Stomach (tissue), 4 donors: ENCODE measurements around the gene AKR1B1.

ENCODE experiments used
- POLR2A ChIP-seq, 4 donors: fragments of 450-650 bp; IDR thresholded peaks; one replicate each; pipeline ENCODE4 v1.6.1; 2016; ENCODE audit warnings: antibody characterized with exemption in 4 of 4, control low read depth in 2 of 4, mild to moderate bottlenecking in 1 of 4, moderate library complexity in 1 of 4
- TF ChIP-seq, protein P1 (sequence below), 7 experiments: fragments of 450-650 bp in 4 of 7; fragments of 200-600 bp in 3 of 7; sonication (generic) in 3 of 7; IDR thresholded peaks; one replicate each; pipeline ENCODE4 v1.5.1; 2016 to 2019; ENCODE audit warnings: antibody characterized with exemption in 7 of 7, control low read depth in 2 of 7, mild to moderate bottlenecking in 1 of 7

DNA sequence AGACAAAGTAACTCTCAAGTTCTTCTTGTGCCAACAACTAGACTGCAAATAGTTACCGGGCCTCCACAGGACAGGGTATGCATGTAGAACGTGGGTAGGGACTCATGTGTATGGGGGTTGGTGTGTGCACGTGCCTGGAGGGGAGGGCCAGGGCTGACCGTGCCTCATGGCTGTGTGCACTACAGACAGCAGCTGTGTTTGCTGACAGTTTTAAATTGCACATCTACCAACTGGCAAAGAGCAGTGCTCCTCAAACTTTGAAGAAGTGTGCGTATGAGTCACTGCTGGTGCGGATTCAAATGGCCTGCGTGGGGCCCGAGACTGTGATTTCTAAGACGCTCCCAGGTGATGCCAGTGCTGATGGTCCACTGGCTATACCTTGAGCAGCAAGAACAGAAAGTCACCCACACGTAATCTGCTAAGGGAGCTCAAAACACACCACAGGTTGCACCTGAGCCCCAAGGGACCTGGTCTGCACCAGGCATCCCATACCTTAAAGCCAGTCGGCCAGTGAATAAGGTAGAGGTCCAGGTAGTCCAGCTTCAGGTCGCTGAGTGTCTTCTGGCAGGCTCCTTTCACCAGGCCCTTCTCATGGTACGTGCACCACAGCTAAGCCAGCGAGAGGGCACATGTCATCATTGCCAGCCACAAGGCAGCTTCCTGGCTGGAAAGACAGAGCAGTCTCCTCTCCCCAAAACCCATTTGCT is 8.5 kb downstream of the AKR1B1 start:
- TF ChIP-seq, protein P1, sequence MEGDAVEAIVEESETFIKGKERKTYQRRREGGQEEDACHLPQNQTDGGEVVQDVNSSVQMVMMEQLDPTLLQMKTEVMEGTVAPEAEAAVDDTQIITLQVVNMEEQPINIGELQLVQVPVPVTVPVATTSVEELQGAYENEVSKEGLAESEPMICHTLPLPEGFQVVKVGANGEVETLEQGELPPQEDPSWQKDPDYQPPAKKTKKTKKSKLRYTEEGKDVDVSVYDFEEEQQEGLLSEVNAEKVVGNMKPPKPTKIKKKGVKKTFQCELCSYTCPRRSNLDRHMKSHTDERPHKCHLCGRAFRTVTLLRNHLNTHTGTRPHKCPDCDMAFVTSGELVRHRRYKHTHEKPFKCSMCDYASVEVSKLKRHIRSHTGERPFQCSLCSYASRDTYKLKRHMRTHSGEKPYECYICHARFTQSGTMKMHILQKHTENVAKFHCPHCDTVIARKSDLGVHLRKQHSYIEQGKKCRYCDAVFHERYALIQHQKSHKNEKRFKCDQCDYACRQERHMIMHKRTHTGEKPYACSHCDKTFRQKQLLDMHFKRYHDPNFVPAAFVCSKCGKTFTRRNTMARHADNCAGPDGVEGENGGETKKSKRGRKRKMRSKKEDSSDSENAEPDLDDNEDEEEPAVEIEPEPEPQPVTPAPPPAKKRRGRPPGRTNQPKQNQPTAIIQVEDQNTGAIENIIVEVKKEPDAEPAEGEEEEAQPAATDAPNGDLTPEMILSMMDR (IDR thresholded peaks at IDR 0.05) = no peak
- TF ChIP-seq POLR2A (IDR thresholded peaks at IDR 0.05) = no peak
